Stimulated activated CD4-positive, alpha-beta T cell treated with anti-CD3 and anti-CD28 coated beads, TNF-alpha, amount 100 ng/mL, for 24 hours (primary cell): ENCODE data around the gene EPB41L2.
"Not testable (repeated sequence)": the region's sequence is repeated elsewhere in the genome, so short reads cannot be mapped to it uniquely, and the experiment has no call there.

Experiments
- DNase-seq, 3 experiments: peaks; one replicate each; pipeline ENCODE4 v3.0.0-alpha.2; 2020; ENCODE audit warnings: low read depth in 3 of 3

The EPB41L2 gene

DNA sequence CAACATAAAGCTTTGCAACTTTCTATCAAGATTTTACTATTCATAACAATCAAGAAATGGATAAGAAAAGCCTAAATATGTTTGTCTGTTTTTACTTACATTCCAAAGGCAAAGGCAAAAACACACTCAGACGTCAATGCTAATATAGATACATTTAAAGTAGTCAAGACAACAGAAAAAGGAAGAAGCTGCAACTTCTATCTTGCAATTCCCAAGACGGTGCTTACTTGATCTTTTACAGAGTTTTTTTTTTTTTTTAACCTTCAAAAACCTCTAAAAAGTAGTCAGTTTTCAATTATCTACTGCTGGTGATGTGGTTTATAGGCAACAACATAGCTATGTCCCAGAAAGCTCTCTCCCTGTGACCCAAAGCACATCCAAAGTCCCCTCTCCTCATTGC lies 58.1 kb downstream of the EPB41L2 start:
- DNase-seq, result no peak

DNA sequence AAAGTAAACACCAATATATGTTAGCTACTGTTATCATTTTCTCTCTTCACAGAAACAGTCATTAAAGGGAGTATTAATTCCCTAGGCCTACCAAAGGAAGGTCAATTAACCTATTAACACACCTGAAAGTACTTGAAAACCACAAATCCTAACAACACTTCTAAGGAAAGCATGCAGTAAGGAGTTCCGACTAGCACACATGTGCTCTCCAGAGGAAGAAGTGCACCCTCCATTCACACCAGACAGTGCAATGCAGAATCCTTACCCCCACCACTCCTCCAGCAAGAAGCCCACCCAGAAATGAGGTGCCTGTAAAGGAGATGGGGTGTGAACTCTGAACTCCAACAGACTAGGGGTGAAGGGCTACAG lies 58.7 kb downstream of the EPB41L2 start:
- no peak for DNase-seq

DNA sequence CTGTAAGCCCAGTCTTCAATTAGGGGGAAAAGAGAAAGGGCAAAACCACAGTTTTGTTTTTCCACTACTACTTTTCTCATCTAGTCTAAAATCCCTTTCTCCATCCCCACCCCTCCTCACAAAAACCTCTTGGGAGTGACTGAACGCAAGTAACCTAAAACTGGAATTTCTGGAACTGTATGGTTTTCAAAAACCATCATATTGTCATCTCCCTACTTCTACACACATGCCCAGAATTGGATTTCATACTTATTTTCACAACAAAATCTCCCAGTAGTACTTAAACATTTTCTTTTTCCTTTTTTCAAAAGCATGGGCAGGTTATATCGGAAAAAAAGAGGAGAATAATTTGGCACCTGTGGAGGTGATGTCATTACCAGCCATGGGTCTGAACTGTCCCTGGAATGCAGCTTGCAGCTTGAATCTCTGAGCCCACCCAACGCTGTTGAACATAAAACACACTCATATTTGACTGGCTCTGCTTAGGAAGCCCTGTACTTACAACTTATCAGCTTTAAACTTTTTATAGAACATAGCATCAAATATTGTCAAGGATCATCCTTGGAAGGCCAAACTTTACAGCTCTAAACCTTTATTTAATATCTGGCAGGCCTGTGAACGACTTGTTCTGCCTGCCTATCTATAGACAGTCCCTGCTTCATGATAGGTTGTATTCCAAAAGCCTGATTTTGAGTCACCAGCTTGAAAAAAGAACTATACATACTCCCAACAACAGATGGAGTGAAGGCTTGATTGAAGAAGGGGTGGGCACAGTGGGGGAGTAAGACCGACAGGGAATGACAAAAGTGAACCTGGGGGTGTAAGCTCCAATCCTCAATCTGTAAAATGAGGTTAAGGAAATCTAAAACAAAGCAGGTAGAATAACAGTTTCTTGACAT lies 59.3 kb downstream of the EPB41L2 start:
- no peak for DNase-seq

DNA sequence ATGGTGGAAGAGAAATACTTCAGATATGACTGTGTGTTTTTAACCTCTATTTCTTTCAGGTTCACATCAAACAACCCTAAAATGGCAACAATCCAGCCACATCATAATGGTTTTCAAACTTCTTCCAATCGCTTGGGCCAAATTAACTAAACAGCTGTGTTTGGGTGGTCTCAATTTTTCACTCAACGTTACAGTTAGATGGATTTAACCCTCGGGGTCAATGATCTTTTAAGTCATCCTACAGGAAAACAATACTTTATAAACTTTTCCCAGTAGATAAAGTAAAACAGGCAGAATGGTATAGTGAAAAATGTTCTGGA lies 60.4 kb downstream of the EPB41L2 start:
- DNase-seq, result no peak

DNA sequence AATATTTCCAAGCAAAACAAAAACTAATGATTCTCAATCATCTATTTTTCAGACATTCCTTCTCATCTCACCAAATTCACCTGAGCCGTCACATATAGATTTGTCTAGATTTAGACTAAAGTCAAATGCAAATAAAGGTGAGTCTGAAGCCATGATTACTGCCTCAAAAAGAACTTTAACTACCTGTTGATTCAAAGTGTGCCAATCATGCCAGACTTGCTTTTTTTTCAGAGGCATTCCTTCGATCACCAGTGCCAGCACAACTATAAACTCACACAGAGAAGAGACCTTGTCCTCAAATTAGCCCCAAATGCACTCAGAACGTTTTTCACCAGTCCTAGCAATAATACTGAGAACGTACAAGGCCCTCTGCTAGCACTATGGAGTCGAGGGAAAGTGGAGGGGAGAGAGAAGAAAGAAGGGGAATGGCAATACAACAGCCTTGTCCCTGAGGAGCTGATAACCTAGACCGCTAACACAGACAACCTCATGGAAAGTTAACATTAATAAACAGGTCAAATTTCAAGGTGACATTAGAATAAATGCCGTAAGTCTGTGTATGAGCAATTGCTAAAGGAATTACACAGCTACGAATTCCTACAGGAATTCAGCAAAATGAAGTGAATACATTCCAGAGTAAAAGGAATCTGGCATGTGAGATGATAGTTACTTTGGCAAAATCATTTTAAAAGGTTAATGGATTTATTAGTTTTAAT lies 60.9 kb downstream of the EPB41L2 start:
- DNase-seq, result no peak

DNA sequence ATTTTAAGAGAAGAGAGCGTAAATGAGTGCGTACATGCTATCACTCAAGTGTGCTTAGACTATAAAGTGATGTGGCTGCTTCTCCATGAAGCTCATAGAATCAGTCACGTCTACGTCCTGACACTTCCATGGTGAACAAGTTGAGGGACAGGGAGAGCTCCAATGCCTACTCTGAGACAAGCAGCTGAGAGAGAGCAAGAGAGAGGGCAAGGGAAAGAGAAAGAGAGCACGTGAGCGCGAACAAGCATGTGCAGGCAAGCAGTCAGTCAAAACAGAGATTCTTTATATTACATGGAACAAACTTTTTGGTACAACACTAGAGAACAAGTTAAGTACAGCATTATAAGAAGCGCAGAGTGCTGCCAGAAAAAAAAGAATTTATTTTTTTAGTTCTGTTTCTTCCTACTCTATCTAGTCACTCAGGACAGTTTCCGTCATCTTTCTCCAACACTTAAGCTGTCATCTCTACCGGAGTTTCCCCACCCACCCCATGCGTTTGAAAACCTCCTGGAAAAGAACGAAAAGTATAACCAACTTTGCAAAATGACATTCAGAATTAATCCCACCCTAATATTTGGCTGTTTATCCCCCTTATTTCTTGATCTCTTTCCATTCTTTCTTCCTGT lies 61.8 kb downstream of the EPB41L2 start:
- DNase-seq, result no peak

DNA sequence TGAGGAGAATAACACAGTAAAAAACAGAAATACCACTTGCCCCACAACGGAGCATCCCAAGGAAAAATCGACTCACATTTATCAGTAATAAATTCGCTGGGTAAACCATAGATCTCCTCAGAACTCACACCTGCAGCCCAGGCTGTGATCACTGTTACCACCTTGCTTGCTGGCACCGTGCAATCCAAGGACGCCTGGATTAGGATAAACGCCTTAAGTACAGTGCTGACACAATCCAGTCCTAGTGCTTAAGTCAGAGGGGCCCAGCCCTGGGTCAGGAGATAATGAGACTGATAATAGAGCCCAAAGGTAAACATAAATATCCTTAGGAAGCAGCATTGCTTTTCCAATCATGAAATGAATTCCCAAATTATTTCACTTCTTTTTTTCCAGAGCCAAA lies 62.5 kb downstream of the EPB41L2 start:
- DNase-seq, result no peak

DNA sequence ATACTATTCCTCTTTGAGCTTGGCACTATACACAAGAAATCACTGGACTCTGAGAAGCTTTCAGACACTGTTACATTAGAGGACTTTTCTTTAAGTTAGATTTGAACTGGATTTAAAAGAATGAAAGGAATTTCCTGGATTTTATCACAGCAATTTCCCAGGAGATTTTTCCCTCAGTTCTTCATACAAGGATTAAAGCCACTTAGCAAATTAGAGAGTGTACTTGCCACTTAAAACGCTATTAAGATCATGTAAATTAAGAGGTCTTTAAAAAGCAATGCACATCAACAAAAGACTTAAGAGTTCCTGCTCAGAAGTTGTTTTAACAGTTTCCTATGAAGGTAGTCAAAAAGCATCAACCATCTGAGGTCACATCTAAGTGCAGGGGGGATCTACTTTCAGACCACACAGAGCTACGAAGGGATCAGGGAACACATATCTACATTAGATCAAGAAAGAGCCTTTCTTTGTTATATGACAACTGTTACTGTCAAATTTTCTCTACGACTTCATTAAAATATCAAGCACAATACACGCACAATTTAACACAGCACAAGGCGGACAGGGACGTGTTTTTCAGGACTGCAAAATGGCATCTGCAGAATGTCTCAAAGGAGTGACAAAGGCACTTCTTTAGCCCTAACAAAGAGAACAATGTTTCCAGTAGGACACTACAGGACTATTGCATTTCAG lies 65.8 kb downstream of the EPB41L2 start:
- DNase-seq, result no peak

DNA sequence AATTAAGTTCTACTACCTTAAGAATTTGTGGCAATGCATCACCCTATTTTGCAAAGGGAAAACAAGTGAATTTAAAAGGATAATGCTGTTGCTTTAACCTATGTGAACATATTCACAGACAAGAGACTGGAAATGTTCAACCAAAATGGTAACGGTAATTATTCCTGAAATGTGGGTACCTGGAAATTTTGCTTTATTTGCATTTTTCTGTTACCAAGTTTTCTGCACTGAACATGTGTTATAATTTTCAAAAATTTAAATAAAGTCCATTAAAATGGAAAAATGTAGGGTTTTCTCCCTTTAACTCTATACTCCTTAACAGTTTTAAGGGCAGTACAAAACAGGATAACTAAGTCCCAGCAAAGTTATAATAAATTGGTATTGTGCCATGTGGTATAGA lies 66.4 kb downstream of the EPB41L2 start:
- DNase-seq, result no peak

DNA sequence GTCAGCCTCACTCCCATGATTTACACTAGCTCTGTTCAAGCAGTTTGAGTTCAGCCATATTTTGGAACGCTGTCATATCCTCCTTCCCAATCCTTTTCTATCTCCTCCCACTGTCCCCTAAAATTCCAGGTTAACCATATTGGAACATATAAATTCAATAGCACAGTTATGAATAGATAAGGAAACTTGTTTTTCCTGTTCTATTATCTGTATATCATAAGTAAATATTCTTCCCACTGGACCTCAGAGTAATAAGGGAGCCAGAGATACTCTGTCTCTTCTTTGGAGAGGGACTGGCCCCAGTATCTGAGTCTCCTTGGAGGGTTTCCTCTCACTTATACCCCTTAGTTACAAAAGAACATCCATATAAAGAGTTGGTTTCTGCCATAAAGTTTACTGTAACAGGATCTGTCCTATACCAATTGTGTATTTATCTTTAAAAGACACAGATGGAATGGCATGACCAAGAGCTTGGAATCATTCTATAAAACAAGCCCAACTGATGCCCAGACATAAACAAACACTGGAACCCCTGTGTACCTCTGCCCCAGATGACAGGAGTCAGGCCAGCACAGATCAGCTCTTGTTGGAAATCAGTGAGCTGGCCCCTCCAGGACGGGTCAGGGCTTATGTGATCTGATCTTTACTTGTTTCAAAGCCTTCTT lies 67.1 kb downstream of the EPB41L2 start:
- no peak for DNase-seq

DNA sequence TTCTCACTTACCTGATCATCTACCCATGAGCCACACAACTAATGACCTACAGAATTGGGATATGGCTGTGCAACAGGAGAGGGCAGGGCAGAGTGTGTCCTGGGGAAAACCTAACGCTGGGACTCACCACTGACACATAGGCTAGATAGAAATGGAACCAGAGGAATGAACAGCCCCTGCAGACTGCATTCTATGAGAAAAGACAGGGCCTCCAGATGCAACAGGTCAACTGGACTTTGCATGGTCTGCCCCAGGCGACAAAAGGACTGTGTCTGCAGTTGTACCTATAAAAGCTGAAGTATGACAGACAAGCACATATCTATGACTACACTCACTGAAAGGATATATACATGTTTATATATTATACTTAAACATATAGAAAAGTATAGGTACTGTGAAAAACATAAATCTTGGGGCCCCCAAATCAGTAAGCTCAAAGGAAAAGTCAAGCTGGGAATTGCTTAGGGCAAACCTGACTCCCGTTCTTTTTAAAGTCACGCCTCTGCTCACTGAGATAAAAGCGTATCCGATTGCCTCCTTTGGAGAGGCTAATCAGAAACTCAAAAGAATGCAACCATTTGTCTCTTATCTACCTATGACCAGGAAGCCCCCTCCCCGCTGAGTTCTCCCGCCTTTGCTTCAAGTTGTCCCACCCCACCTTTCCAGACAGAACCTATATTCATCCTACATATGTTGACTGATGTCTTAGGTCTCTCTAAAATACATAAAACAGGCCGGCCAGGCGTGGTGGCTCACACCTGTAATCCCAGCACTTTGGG lies 68.5 kb downstream of the EPB41L2 start:
- no peak for DNase-seq

DNA sequence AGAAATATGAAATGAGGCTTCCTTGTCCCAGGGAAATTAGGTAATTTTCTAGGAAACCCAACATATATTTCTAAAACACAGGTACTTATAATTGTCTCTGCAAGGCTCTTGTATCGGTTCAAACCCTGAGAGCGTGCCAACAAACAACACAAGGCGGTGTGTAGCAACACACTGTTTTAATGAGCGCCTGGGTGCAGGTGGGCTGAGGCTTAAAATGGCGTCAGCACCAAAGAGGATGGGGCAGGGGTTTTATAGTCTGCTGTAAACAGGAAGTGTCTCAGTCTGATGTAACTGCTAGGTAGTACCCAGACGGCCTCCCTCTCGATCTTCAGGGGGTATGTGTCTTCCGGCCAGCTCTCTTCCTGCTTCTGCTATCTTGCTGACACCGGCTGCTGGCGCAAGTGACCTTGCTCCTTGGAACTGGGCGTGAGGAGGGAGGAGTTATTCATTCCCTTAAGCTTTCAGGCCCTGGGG lies 69.7 kb downstream of the EPB41L2 start:
- DNase-seq, result no peak

DNA sequence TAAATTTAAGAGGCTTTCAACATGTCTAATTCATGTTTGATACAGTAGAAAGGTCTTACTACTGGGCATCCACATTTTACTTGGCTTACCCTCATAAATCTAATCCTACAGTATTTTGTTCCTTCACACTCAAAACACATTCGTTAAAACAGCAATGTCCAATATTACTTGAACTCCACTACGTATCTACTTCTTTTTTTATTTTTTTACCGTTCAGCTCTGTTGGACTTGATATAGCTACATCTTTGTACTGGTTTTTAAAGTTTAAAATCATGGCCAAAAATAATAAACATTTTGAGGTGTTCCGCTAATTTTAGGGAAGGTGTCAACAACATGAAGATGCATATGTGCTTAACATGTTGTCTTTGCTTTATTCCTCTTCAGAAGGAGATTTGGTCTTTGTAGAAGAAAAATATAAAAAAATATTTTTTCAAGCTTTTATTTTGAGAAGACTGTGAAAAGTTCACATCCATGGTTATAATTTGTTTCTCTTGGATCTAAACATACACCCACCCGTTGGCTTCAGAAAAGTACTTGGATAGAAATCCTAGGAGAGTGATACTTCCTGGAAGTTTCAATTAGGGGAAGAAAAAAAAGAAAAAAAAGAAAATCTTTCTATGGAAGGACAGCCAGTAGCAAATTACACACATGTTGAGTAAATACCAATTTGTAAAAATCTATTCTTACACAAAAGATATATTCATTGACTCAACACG lies 71.5 kb downstream of the EPB41L2 start:
- no peak for DNase-seq

DNA sequence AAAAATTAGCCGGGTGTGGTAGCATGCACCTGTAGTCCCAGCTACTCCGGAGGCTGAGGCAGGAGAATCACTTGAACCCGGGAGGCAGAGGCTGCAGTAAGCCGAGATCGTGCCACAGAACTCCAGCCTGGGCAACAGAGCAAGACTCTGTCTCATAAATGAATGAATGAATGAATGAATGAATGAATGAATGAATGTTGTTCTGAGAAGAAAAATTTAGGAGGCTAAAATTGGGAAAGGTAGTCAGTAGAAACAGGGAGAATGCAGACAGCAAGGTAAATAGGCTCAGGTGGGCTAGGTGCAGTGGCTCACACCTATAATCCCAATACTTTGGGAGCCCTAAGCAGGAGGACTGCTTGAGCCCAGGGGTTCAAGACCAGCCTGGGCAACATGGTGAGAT lies 75.5 kb downstream of the EPB41L2 start:
- not testable (repeated sequence) for DNase-seq

DNA sequence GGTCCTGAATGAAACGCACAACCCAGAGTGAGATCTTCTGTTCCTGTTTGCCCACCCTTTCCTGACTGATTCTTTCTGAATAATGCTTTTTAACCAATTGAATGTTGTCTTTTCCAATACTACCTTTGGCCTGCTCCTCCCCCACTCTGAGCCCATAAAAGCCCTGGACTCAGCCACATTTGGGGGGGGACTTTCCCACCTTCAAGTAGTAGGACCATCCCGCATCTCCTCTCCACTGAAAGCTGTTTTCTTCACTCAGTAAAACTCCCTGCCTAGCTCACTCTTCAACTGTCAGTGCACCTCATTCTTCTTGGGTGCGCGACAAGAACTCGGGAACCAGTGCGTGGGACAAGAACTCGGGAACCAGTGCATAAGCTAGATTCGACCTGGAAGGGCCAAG lies 77.9 kb downstream of the EPB41L2 start:
- no peak for DNase-seq

DNA sequence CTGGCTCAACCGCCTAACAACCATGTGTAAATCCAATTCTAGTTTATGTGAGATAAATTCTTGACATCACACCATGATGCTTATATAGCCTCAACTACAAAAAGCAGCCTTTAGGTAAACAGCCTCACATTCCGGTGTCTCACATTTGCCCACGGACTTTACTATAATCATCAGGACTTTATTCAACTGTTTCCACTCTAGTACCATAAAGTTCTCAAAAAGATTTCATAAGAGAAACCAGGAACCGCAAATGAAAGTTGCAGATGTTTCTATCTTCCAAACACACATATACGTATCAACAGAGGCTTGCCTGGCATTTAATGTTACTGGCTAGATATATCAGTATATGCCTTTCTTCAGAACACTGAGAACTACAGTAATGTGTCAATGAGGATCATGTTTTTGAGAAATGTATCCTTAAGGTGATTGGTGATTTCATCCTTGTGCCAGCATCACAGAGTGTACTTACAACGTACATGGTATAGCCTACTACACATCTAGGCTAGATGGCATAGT lies 80.0 kb downstream of the EPB41L2 start:
- DNase-seq, result no peak

DNA sequence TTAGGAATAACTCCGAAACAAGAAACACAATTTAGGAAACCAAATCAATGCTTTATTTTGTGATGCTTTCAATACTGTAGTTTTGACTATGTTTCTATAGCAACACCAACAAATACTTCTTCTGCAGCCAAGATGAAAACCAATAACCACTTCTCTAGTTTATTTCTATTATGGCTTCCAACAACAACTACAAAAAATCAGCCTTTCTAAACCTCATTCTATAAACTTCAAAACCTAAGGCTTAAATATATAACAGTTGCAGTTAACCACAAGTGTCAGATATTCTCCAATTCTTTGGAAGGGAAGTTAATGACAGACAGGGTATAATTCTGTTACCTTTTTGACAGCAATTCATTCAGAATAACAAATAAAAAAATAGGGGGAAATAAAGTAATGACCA lies 80.9 kb downstream of the EPB41L2 start:
- no peak for DNase-seq

DNA sequence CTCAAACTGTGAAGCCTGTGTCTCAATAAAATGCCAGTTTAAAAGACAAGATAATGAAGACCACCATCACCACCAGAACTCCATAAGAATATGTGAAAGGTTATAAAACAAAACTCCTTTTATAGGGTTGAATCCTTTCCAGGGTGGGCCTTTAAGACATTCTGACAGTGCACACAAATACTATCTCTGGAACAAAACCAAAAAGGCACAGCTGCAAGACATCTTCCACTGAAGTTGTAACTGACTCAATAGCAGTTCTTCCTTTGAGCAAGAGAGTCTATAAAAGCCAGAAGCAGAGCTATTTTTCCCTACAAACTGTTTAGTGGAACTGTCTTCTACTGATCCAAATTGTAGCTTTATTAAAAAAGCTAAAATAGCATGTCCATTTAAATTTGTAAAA lies 81.6 kb downstream of the EPB41L2 start:
- DNase-seq, result no peak

DNA sequence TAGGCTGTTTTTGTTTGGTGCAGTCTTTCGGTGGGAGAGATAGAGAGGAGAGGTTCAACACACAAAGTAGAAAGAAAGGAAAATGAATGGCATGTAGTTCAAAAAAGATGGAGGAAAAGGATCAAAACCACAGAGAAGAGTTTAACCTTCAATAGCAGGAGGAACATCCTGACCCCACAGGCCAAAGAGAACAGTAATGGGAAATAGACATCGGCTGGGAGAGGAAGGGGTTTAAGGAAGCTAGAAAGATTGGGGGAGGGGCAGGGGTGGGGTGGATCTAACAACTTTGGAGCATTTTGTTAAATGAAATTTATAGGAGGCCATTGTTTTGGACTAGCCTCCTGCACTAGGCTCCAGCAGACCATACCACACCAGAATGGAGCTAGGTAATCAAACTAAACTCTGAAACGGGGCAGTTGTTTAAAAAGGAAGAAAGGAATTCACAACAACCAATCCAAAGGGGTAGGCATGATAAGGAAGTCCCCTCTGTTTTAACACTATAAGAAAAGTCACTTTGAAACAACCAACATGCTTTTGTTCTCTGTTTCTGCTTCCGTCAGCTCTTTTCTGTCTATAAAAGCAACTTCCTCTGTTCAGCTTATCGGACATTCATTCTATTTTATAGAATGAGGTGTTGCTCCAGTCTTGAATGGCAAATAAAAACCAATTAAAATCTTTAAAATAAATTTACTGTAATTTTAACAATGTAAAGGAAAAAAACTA lies 82.6 kb downstream of the EPB41L2 start:
- DNase-seq, result no peak
